ENCODE results near the gene GPC6.

DNA sequence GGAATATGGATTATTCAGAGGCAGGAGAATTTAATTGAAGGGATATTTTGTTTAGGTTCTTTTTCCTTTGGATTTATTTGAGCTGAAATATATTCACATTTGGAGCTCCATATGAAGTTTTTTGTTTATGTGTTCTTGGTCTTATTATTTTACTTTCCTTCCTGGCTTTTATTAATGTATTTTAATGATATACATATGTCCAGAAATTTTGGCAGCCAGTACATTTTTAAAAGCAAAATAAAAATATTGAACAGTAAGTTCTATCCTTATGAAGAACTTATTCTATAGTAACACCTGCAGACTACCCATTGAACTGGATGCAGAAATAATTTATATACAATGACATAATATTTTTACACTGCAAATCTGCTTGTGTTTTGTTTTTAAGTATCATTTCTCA lies 323.6 kb downstream of the GPC6 start:
- TF ChIP-seq, protein P1, sequence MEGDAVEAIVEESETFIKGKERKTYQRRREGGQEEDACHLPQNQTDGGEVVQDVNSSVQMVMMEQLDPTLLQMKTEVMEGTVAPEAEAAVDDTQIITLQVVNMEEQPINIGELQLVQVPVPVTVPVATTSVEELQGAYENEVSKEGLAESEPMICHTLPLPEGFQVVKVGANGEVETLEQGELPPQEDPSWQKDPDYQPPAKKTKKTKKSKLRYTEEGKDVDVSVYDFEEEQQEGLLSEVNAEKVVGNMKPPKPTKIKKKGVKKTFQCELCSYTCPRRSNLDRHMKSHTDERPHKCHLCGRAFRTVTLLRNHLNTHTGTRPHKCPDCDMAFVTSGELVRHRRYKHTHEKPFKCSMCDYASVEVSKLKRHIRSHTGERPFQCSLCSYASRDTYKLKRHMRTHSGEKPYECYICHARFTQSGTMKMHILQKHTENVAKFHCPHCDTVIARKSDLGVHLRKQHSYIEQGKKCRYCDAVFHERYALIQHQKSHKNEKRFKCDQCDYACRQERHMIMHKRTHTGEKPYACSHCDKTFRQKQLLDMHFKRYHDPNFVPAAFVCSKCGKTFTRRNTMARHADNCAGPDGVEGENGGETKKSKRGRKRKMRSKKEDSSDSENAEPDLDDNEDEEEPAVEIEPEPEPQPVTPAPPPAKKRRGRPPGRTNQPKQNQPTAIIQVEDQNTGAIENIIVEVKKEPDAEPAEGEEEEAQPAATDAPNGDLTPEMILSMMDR (IDR thresholded peaks at IDR 0.05; ENCODE audit: poor library complexity) = no peak
- TF ChIP-seq EZH2 (IDR thresholded peaks at IDR 0.05; ENCODE audit: borderline replicate concordance) (no peak), EZH2phosphoT487 (IDR thresholded peaks at IDR 0.05; ENCODE audit: low read depth, severe bottlenecking, unreplicated experiment) (no peak)
